Measurements from ENCODE around the gene SCLY. TPM values are rescaled to one million over a fixed set of nuclear protein-coding genes. Genes with fewer than 3 reads are reported as not detected.

SCLY gene
- total RNA-seq, 6 experiments from 2014 or later = 24.4 to 54.2 (median 35.9) TPM

DNA sequence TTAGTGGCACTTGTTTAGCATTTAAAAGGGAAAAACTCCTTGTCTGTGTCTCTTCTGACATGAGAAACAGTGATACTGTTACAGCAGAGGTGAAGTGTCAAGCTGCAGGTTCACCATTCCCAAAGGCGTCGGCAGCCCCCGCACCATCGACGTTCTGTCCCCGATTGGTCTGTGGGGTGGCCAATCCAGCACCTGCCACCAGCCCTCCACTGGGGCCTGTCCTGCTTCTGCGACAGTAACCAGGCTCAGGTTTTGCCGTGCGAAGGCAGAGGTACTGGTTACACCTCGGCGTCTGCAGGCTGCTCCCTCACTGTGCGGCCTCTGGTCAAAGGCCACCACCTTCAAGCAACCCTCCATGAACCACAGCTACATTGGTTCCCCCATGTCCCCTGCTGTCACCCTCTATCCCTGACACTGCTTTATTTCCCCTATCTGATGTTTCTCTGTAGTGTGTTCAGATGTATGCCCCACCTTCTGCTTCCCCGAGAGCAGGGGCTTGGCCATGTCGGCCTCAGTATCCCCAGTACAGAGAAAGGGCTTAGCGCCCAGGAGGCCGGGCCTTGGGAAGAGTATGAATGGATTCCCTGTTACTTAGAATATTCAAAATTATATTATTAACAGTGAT is 30.7 kb downstream of the SCLY start:
- H3K27me3 ChIP-seq = no peaks in the 10 kb centered on the region
- no peak overlapping the region for H3K4me3 ChIP-seq
- no peak for TF ChIP-seq POLR2A (IDR thresholded peaks at IDR 0.05)
- TF ChIP-seq CTCF (IDR thresholded peaks at IDR 0.05) = no peak
- H3K9me3 ChIP-seq = no peaks in the 10 kb centered on the region
- H3K27ac ChIP-seq = no peak overlapping the region
- intact Hi-C loops (cut with DNase I) = no loop called here
- no peaks in the 10 kb centered on the region for H3K36me3 ChIP-seq
- ATAC-seq = no peak
- DNase-seq = peak in 1 of 3 donors; percentile 42
- 95% methylated on average over 10 of the region's 16 CpGs for WGBS (ENCODE audit: insufficient coverage, low coverage, low lambda C conversion rate, missing lambda C conversion rate)
- no peaks in the 10 kb centered on the region for H3K4me1 ChIP-seq

GRCh38 chr2:238092486-238093035 is 31.8 kb downstream of the SCLY start:
- H3K9me3 ChIP-seq = no peaks in the 10 kb centered on the region
- TF ChIP-seq POLR2A (IDR thresholded peaks at IDR 0.05) (no peak), CTCF (IDR thresholded peaks at IDR 0.05) (no peak)
- intact Hi-C loops (cut with DNase I) = no loop called here
- H3K4me3 ChIP-seq = no peak overlapping the region
- no peak overlapping the region for H3K27ac ChIP-seq
- H3K4me1 ChIP-seq = no peaks in the 10 kb centered on the region
- no peaks in the 10 kb centered on the region for H3K36me3 ChIP-seq
- ATAC-seq (no peak), DNase-seq (peak in 1 of 3 donors; percentile 39)
- no peaks in the 10 kb centered on the region for H3K27me3 ChIP-seq
- WGBS (ENCODE audit: insufficient coverage, low coverage, low lambda C conversion rate, missing lambda C conversion rate) = 93% methylated on average over 4 of the region's 12 CpGs

GRCh38 chr2:238093181-238094140 is 32.7 kb downstream of the SCLY start:
- Histone ChIP-seq H3K4me3 (no peak overlapping the region), H3K27ac (no peak overlapping the region), H3K9me3 (no peaks in the 10 kb centered on the region), H3K36me3 (no peaks in the 10 kb centered on the region), H3K27me3 (no peaks in the 10 kb centered on the region), H3K4me1 (no peaks in the 10 kb centered on the region)
- DNase-seq = peak in 1 of 3 donors; percentile 37
- WGBS (ENCODE audit: insufficient coverage, low coverage, low lambda C conversion rate, missing lambda C conversion rate) = 68% methylated on average over 3 of the region's 26 CpGs
- ATAC-seq = no peak
- intact Hi-C loops (cut with DNase I) = no loop called here
- TF ChIP-seq CTCF (IDR thresholded peaks at IDR 0.05) (no peak), POLR2A (IDR thresholded peaks at IDR 0.05) (no peak)

GRCh38 chr2:238094438-238095022 is 33.7 kb downstream of the SCLY start:
- ATAC-seq (no peak), DNase-seq (peak in 2 of 3 donors; percentile 38 to 54)
- Histone ChIP-seq H3K27ac (no peak overlapping the region), H3K36me3 (no peaks in the 10 kb centered on the region), H3K4me1 (peaks cover 0 to 5% (median 0%) of the 10 kb centered on the region in 4 donors), H3K4me3 (no peak overlapping the region), H3K27me3 (no peaks in the 10 kb centered on the region), H3K9me3 (no peaks in the 10 kb centered on the region)
- TF ChIP-seq CTCF (IDR thresholded peaks at IDR 0.05) = no peak
- 90% methylated on average over 9 of the region's 17 CpGs for WGBS (ENCODE audit: insufficient coverage, low coverage, low lambda C conversion rate, missing lambda C conversion rate)
- intact Hi-C loops (cut with DNase I) = no loop called here
